Measurements from ENCODE around the gene CEPT1. TPM values are rescaled to one million over a fixed set of nuclear protein-coding genes. Genes with fewer than 3 reads are reported as not detected.

Gene CEPT1
- total and polyA plus RNA-seq, 9 of the 15 experiments (the other 6 are each of a cell fraction or from before 2014, with no cell fraction given), result 24.4 to 72.6 (median 42.4) TPM

DNA sequence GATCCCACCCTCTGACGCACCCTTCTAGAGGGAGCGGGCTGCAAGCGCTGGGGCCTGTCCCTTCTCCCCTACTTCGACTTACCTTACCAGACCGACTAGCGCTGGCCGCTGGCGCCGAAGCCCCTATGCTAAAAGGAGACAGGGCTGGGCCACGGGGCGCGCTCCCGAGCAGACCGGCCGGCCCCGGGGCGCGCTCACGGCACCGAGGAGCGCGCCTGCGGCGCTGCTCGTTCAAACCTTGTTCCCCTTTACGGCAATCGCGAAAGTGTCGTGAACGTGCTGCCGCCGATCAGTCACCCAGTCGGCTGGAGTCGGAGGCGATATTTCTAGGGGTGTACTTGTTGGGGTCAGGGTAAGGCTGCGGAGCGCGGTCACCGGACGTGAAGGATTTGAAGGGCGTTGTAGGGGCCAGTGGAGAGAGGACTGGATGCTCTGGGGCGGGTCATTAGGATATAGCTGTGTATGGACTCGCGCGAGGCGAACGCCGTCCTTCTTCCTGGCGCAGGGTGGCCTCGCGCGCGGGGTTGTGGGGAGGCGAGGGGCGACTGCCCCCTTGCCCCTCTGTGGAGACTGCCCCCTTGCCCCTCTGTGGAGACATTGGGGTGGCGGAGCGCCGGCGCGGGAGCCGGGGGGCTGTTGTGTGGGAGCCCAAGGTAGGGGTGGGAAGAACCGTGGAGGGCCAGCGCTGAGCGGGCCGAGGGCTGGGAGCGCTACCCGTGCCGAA, at the start of gene CEPT1, which contains the start of gene DRAM2 (continued):
- TF ChIP-seq, protein P1, sequence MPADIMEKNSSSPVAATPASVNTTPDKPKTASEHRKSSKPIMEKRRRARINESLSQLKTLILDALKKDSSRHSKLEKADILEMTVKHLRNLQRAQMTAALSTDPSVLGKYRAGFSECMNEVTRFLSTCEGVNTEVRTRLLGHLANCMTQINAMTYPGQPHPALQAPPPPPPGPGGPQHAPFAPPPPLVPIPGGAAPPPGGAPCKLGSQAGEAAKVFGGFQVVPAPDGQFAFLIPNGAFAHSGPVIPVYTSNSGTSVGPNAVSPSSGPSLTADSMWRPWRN (IDR thresholded peaks at IDR 0.05; ENCODE audit: low read depth), result 0 out of 2 replicates have a peak, but pooled peaks have one; percentile 27
- TF ChIP-seq CBX3 (IDR thresholded peaks at IDR 0.05; ENCODE audit: borderline replicate concordance in 1 of 2, low read length in 2 of 2) (no peak), POLR3A (IDR thresholded peaks at IDR 0.05; ENCODE audit: borderline replicate concordance, extremely low read depth, insufficient read depth, insufficient read length) (no peak), ZNF174 (CRISPR knock-in tag; IDR thresholded peaks at IDR 0.05) (no peak), ZNF507 (tag; conservative IDR thresholded peaks at IDR 0.05) (no peak), RBM17 (IDR thresholded peaks at IDR 0.05; ENCODE audit: borderline replicate concordance, low read depth, low read length) (no peak), GABPA (tag; conservative IDR thresholded peaks at IDR 0.05; ENCODE audit: low read depth) (peak; percentile 45; the same call in 1 of the 2 replicates), POLR2AphosphoS5 (IDR thresholded peaks at IDR 0.05; ENCODE audit: control insufficient read depth, insufficient read depth, low read depth, low read length) (peak; percentile 88), CTBP1 (IDR thresholded peaks at IDR 0.05; ENCODE audit: borderline replicate concordance) (peak; percentile 85; the same call in 1 of the 2 replicates), PHTF2 (CRISPR knock-in tag; IDR thresholded peaks at IDR 0.05) (no peak), SMC3 (conservative IDR thresholded peaks at IDR 0.05; ENCODE audit: insufficient read depth, low read depth, low read length) (0 out of 2 replicates have a peak, but pooled peaks have one; percentile 9), HMGN3 (IDR thresholded peaks at IDR 0.05; ENCODE audit: borderline replicate concordance, extremely low read depth, insufficient read length, low read depth, low read length) (peak; percentile 87), L3MBTL2 (IDR thresholded peaks at IDR 0.05) (peak; percentile 55), DMBX1 (CRISPR knock-in tag; IDR thresholded peaks at IDR 0.05; ENCODE audit: borderline replicate concordance) (peak; percentile 72; the same call in 1 of the 2 replicates), ZNF316 (IDR thresholded peaks at IDR 0.05) (no peak), NCOA2 (IDR thresholded peaks at IDR 0.05; ENCODE audit: partially characterized antibody in 2 of 2) (no peak), TOE1 (IDR thresholded peaks at IDR 0.05; ENCODE audit: borderline replicate concordance) (peak; percentile 47), TOE1 (CRISPR knock-in tag; IDR thresholded peaks at IDR 0.05; ENCODE audit: borderline replicate concordance, low read depth) (no peak), FIP1L1 (IDR thresholded peaks at IDR 0.05; ENCODE audit: low read depth, low read length, poor library complexity, severe bottlenecking) (peak; percentile 43), MBD2 (IDR thresholded peaks at IDR 0.05; ENCODE audit: borderline replicate concordance, low read depth) (peak; percentile 48), SMARCA5 (IDR thresholded peaks at IDR 0.05) (peak; percentile 65; the same call in 1 of the 2 replicates), DIDO1 (tag; IDR thresholded peaks at IDR 0.05; ENCODE audit: low read depth) (0 out of 2 replicates have a peak, but pooled peaks have one; percentile 31), LEF1 (IDR thresholded peaks at IDR 0.05) (no peak), BRD9 (IDR thresholded peaks at IDR 0.05; ENCODE audit: low read depth, partially characterized antibody) (peak; percentile 40), NR3C1 (CRISPR knock-in tag; IDR thresholded peaks at IDR 0.05) (0 out of 2 replicates have a peak, but pooled peaks have one; percentile 38)
- TF ChIP-seq, protein P2, sequence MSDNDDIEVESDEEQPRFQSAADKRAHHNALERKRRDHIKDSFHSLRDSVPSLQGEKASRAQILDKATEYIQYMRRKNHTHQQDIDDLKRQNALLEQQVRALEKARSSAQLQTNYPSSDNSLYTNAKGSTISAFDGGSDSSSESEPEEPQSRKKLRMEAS (CRISPR knock-in tag; IDR thresholded peaks at IDR 0.05), result peak; percentile 54
- TF ChIP-seq, protein P3, sequence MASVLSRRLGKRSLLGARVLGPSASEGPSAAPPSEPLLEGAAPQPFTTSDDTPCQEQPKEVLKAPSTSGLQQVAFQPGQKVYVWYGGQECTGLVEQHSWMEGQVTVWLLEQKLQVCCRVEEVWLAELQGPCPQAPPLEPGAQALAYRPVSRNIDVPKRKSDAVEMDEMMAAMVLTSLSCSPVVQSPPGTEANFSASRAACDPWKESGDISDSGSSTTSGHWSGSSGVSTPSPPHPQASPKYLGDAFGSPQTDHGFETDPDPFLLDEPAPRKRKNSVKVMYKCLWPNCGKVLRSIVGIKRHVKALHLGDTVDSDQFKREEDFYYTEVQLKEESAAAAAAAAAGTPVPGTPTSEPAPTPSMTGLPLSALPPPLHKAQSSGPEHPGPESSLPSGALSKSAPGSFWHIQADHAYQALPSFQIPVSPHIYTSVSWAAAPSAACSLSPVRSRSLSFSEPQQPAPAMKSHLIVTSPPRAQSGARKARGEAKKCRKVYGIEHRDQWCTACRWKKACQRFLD (CRISPR knock-in tag; IDR thresholded peaks at IDR 0.05), result peak; percentile 93

All from K562 (cell line).